Naive B cell (primary cell): ENCODE results near the gene NFATC1. TPM values are rescaled to one million over a fixed set of nuclear protein-coding genes. Genes with fewer than 3 reads are reported as not detected.

Source experiments
- ATAC-seq, 2 donors: fragments of 150-1000 bp; cut with Tn5 transposase; 2 replicates each; pipeline ENCODE4 v1.10.0; 2021; ENCODE audit warnings: low read depth in 2 of 2, mild to moderate bottlenecking in 2 of 2, moderate library complexity in 2 of 2
- DNase-seq: peaks from one replicate; pipeline ENCODE4 v3.0.0; 2022
- H3K27ac Mint-ChIP-seq, 6 donors: one replicate each; pipeline ENCODE4 v1.8.0; 2020 to 2022; ENCODE audit warnings: mild to moderate bottlenecking in 6 of 6, mixed read lengths in 6 of 6, moderate library complexity in 5 of 6, inconsistent platforms in 2 of 6
- H3K27me3 Mint-ChIP-seq, 3 donors: one replicate each; pipeline ENCODE4 v1.8.0; 2021 to 2022; ENCODE audit warnings: mixed read lengths in 3 of 3, mild to moderate bottlenecking in 1 of 3
- H3K36me3 Mint-ChIP-seq, 2 donors: one replicate each; pipeline ENCODE4 v1.8.0; 2020 to 2022; ENCODE audit warnings: mixed read lengths in 2 of 2, inconsistent platforms in 1 of 2, mild to moderate bottlenecking in 1 of 2
- H3K4me1 Mint-ChIP-seq, 3 donors: one replicate each; pipeline ENCODE4 v1.8.0; 2020 to 2022; ENCODE audit warnings: mixed read lengths in 3 of 3, inconsistent platforms in 1 of 3, mild to moderate bottlenecking in 1 of 3, moderate library complexity in 1 of 3
- H3K4me3 Mint-ChIP-seq, 8 donors: one replicate each; pipeline ENCODE4 v1.8.0; 2020 to 2022; ENCODE audit warnings: mild to moderate bottlenecking in 8 of 8, mixed read lengths in 8 of 8, moderate library complexity in 8 of 8, inconsistent platforms in 2 of 8
- H3K9me3 Mint-ChIP-seq, 7 donors: one replicate each; pipeline ENCODE4 v1.8.0; 2020 to 2022; ENCODE audit warnings: mixed read lengths in 7 of 7, mild to moderate bottlenecking in 5 of 7, inconsistent platforms in 2 of 7, moderate library complexity in 1 of 7
- polyA plus RNA-seq, 6 donors: library from polyadenylated mRNA; unstranded; fragments of 300-500 nt; fragmentation: Illumina TruSeq; gene quantifications; one replicate each; pipeline ENCODE4 v1.2.3, GENCODE V29; 2021; ENCODE audit warnings: low read depth in 6 of 6

The NFATC1 gene
- polyA plus RNA-seq, 6 donors from 2014 or later: 35.7 to 77.8 (median 51.1) TPM

DNA sequence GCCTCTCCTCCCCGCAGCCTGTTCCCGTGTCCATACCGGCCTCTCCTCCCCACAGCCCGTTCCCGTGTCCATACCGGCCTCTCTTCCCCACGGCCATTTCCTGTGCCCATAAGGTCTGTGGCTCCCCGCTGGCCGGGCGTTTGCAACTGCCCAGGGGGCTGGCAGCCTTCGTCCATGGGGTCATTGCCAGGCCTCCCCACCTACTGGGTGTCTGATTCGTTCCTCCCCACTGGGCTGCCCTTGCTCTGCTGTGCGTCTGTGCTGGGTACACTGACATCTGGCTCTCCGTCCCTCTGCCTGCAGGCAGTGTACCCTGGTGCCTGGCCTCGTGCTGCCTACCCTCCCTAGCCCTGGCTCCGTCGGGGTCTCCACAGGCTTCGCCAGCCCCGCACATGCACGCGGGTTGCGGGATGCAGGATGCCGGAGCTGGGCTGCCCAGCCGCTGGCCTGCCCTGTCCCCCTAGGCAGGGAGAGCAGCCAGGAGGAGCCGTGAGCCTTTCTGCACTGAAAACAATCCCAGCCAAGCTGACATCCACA is 67.8 kb downstream of the NFATC1 start:
- H3K27me3 Mint-ChIP-seq: no peaks in the 10 kb centered on the region
- ATAC-seq (no peak), DNase-seq (no peak)
- no peaks in the 10 kb centered on the region for H3K9me3 Mint-ChIP-seq
- H3K4me3 Mint-ChIP-seq: peak overlapping the region in 4 of 8 donors; percentile 19 to 86 (median 60)
- H3K27ac Mint-ChIP-seq: peak overlapping the region; percentile 36 to 100 (median 90)
- H3K4me1 Mint-ChIP-seq: peaks cover 47 to 86% (median 84%) of the 10 kb centered on the region in 3 donors
- H3K36me3 Mint-ChIP-seq: peaks cover 0 to 6% of the 10 kb centered on the region in 2 donors

GRCh38 chr18:79465392-79465991 is 69.8 kb downstream of the NFATC1 start:
- peak overlapping the region; percentile 85 to 97 (median 93) for H3K4me3 Mint-ChIP-seq
- H3K27ac Mint-ChIP-seq: peak overlapping the region; percentile 99 to 100 (median 100)
- no peaks in the 10 kb centered on the region for H3K27me3 Mint-ChIP-seq
- DNase-seq (peak; percentile 73), ATAC-seq (peak; percentile 59 to 66)
- H3K4me1 Mint-ChIP-seq: peaks cover 38 to 73% (median 66%) of the 10 kb centered on the region in 3 donors
- peaks cover 0 to 6% of the 10 kb centered on the region in 2 donors for H3K36me3 Mint-ChIP-seq
- H3K9me3 Mint-ChIP-seq: no peaks in the 10 kb centered on the region

GRCh38 chr18:79466591-79466990 is 70.9 kb downstream of the NFATC1 start:
- H3K36me3 Mint-ChIP-seq: peaks cover 0 to 6% of the 10 kb centered on the region in 2 donors
- peak overlapping the region; percentile 99 to 100 (median 100) for H3K27ac Mint-ChIP-seq
- H3K4me1 Mint-ChIP-seq: peaks cover 36 to 62% (median 57%) of the 10 kb centered on the region in 3 donors
- H3K4me3 Mint-ChIP-seq: peak overlapping the region; percentile 85 to 97 (median 92)
- no peaks in the 10 kb centered on the region for H3K27me3 Mint-ChIP-seq
- ATAC-seq: peak; percentile 78 to 82
- DNase-seq: peak; percentile 83
- H3K9me3 Mint-ChIP-seq: no peaks in the 10 kb centered on the region

- Mint-ChIP-seq H3K36me3 (peaks cover 0 to 6% of the 10 kb centered on the region in 2 donors), H3K27me3 (no peaks in the 10 kb centered on the region), H3K4me1 (peaks cover 31 to 57% (median 52%) of the 10 kb centered on the region in 3 donors), H3K9me3 (no peaks in the 10 kb centered on the region), H3K27ac (peak overlapping the region; percentile 99 to 100 (median 100)), H3K4me3 (peak overlapping the region; percentile 85 to 97 (median 92))
- DNase-seq (no peak), ATAC-seq (no peak)
Observed at GRCh38 chr18:79467126-79467525, 71.4 kb downstream of the NFATC1 start.

DNA sequence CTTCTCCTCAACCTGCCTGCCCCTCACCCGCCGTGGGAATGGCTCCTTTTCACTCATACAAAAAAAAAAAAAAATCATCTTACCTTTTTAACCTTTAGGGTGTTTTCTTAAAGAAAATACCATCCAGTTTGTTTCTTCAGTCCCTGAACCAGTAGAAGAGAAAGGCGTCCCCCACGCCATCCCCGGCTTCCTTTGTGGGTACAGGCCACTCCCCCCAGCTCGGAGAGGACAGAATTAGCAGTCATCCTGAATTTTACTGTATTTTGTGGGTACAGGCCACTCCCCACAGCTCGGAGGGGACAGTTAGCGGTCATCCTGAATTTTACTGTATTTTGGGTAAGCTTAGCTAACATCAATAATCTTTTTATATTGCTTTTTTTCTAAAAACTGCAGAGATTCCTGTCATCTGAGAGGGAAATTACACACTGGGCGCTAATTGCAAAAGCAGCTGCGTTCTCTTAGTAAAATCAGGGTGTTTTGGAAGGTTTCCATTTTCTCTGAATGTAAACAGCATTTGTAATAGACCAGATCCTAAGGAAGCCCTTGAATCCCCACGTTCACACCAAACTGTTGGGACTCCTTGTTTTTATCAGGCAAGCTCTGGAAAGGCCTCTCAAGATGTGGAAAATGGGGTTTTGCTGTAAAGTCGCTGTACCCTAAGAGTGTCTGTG is 72.5 kb downstream of the NFATC1 start:
- Mint-ChIP-seq H3K27me3 (no peaks in the 10 kb centered on the region), H3K36me3 (peaks cover 0 to 6% of the 10 kb centered on the region in 2 donors), H3K27ac (peak overlapping the region; percentile 49 to 100 (median 96)), H3K4me1 (peaks cover 29 to 46% (median 40%) of the 10 kb centered on the region in 3 donors), H3K4me3 (peak overlapping the region in 4 of 8 donors; percentile 45 to 89 (median 55)), H3K9me3 (no peaks in the 10 kb centered on the region)
- no peak for ATAC-seq
- no peak for DNase-seq

- Mint-ChIP-seq H3K27ac (peak overlapping the region in 3 of 6 donors; percentile 31 to 65 (median 42)), H3K4me1 (peaks cover 29 to 39% (median 34%) of the 10 kb centered on the region in 3 donors), H3K27me3 (no peaks in the 10 kb centered on the region), H3K36me3 (peaks cover 0 to 6% of the 10 kb centered on the region in 2 donors), H3K9me3 (no peaks in the 10 kb centered on the region), H3K4me3 (no peak overlapping the region)
- no peak for DNase-seq
- no peak for ATAC-seq
Observed at GRCh38 chr18:79469309-79469708, 73.6 kb downstream of the NFATC1 start.

GRCh38 chr18:79469751-79470505 is 74.2 kb downstream of the NFATC1 start:
- Mint-ChIP-seq H3K4me1 (peaks cover 28 to 34% (median 32%) of the 10 kb centered on the region in 3 donors), H3K4me3 (peak overlapping the region in 1 of 8 donors; percentile 22), H3K27ac (peak overlapping the region in 3 of 6 donors; percentile 47 to 89 (median 56)), H3K36me3 (peaks cover 0 to 6% of the 10 kb centered on the region in 2 donors), H3K9me3 (no peaks in the 10 kb centered on the region), H3K27me3 (no peaks in the 10 kb centered on the region)
- ATAC-seq (no peak), DNase-seq (no peak)

- ATAC-seq (no peak), DNase-seq (no peak)
- no peak overlapping the region for H3K4me3 Mint-ChIP-seq
- H3K36me3 Mint-ChIP-seq: peaks cover 0 to 6% of the 10 kb centered on the region in 2 donors
- H3K4me1 Mint-ChIP-seq: peaks cover 22 to 27% (median 26%) of the 10 kb centered on the region in 3 donors
- H3K9me3 Mint-ChIP-seq: no peaks in the 10 kb centered on the region
- H3K27me3 Mint-ChIP-seq: no peaks in the 10 kb centered on the region
- H3K27ac Mint-ChIP-seq: peak overlapping the region in 3 of 6 donors; percentile 47 to 76 (median 56)
Observed at GRCh38 chr18:79470547-79470946, 74.8 kb downstream of the NFATC1 start.

DNA sequence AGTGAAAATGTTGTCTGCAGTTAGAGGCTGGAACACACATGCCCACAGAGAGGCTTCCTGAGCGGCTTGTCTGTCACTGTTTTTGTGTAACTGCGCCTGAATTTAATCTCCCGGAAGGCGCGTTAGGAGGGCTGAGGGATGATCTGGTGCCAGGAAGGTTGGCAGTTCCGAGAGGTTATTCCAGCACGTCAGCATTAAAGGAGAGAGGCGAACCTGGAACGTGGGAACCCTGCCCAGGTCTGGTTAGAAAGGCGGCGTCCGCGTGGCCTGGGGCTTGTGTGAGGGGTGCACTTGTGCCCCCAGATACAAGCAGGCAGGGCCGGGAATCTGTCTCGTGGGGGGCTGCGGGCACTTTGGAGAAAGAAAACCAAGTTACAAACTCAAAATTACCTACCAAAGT is 75.3 kb downstream of the NFATC1 start:
- DNase-seq: no peak
- H3K4me1 Mint-ChIP-seq: peaks cover 19 to 22% (median 21%) of the 10 kb centered on the region in 3 donors
- no peaks in the 10 kb centered on the region for H3K9me3 Mint-ChIP-seq
- H3K4me3 Mint-ChIP-seq: peak overlapping the region in 2 of 8 donors; percentile 16 to 52
- H3K27me3 Mint-ChIP-seq: no peaks in the 10 kb centered on the region
- no peak for ATAC-seq
- peak overlapping the region in 4 of 6 donors; percentile 56 to 76 (median 62) for H3K27ac Mint-ChIP-seq
- peaks cover 0 to 6% of the 10 kb centered on the region in 2 donors for H3K36me3 Mint-ChIP-seq

DNA sequence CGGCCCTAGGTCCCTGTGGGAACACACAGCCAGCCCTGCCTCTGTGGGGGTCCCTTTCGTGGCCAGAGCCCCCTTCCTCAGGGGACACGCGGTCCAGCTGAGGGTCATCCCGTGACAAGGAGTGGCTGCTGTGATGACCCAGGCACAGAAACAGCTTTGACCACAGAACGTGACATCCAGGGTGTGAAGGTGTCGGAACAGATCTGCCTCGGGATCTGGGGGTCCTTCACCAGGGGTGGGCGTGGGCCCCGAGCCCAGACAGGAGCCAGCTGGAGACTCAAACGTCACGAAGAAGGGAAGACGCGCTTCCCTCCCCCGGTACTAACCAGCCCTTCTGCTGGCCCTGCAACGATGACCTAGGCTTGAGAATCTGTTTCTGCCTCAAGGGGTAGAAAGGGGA is 75.9 kb downstream of the NFATC1 start:
- H3K27me3 Mint-ChIP-seq: no peaks in the 10 kb centered on the region
- ATAC-seq: no peak
- no peak overlapping the region for H3K4me3 Mint-ChIP-seq
- peaks cover 14 to 17% (median 15%) of the 10 kb centered on the region in 3 donors for H3K4me1 Mint-ChIP-seq
- DNase-seq: no peak
- peak overlapping the region in 3 of 6 donors; percentile 32 to 56 (median 53) for H3K27ac Mint-ChIP-seq
- H3K36me3 Mint-ChIP-seq: peaks cover 0 to 6% of the 10 kb centered on the region in 2 donors
- H3K9me3 Mint-ChIP-seq: no peaks in the 10 kb centered on the region

DNA sequence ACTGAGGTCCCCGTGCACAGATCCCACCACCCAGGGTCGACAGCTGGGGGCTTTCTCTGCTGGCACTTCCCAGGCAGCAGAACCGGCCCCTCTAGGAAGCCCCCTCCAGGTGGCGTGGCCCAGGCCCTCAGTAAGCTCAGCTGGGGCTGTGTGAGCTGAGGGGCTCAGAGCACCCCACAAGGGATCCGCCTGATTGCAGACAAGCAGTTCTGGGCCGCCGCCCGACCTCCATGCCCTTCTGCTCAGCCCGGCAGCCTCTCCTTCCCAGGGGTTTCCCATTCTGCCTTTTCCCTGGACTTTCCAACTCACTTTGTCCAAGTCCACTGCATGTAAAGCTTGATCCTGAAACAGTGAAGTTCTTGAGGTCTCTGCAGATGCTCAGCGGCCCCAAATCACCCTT is 76.4 kb downstream of the NFATC1 start:
- DNase-seq (no peak), ATAC-seq (no peak)
- Mint-ChIP-seq H3K4me1 (peaks cover 9 to 12% (median 9%) of the 10 kb centered on the region in 3 donors), H3K36me3 (peaks cover 0 to 6% of the 10 kb centered on the region in 2 donors), H3K27me3 (no peaks in the 10 kb centered on the region), H3K9me3 (no peaks in the 10 kb centered on the region), H3K27ac (peak overlapping the region in 2 of 6 donors; percentile 11 to 56), H3K4me3 (no peak overlapping the region)

- no peaks in the 10 kb centered on the region for H3K9me3 Mint-ChIP-seq
Observed at GRCh38 chr18:79472946-79473345, 77.2 kb downstream of the NFATC1 start.

More at GRCh38 chr18:79472946-79473345, 77.2 kb downstream of the NFATC1 start:
- Mint-ChIP-seq H3K4me1 (peaks cover 5 to 8% (median 7%) of the 10 kb centered on the region in 3 donors), H3K4me3 (no peak overlapping the region), H3K27ac (peak overlapping the region in 5 of 6 donors; percentile 56 to 97 (median 88)), H3K36me3 (peaks cover 0 to 4% of the 10 kb centered on the region in 2 donors), H3K27me3 (no peaks in the 10 kb centered on the region)
- DNase-seq: no peak
- ATAC-seq: no peak
